T follicular helper cell (primary cell): Measurements from ENCODE around the gene RNU6-9.

Experiments
- DNase-seq: peaks from one replicate; pipeline ENCODE4 v3.0.0-alpha.2; 2020; ENCODE audit warnings: low read depth

The RNU6-9 gene

DNA sequence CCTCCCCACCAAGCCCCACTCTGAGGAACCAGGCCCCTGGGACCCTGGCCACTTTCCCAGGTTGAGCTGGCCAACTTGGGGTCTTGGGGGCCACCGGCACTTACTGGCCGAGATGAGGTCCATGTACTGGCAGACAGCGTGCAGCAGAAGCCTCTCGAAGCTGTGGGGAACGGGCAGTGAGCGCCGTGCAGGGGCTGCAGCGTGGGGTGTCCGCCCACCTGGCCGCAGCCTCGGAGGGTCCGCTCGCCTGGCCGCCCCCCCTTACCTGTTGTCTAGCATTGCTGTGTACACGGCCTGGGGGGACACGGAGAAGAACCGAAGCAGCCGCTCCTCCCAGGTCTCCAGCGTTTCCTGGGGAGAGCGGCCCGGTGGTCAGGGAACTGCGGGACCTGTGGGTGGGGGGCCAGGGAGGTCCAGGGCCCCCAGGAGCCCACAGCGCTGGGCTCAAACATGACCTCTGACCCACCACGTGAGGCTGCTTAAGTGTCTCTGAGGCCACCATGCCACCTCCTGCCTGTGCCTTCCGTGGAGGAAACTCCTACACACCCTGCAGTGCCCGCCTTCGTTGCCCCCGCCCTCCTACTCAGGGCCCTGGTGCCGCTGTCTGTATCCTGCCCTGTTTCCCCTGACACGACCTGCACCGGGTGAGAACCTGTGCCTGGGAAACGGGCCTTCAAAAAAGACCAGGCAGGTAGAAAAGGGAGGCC lies 6.2 kb downstream of the RNU6-9 start:
- DNase-seq = no peak

- DNase-seq = no peak
Observed at GRCh38 chr19:900043-900301, 6.7 kb downstream of the RNU6-9 start.

GRCh38 chr19:900302-901111 lies 7.2 kb downstream of the RNU6-9 start:
- DNase-seq = no peak

GRCh38 chr19:901216-902092 lies 8.2 kb downstream of the RNU6-9 start:
- no peak for DNase-seq

GRCh38 chr19:902093-902370 lies 8.7 kb downstream of the RNU6-9 start:
- no peak for DNase-seq

- no peak for DNase-seq
Observed at GRCh38 chr19:902446-903226, 9.4 kb downstream of the RNU6-9 start.

GRCh38 chr19:903266-903797 lies 10.0 kb downstream of the RNU6-9 start:
- no peak for DNase-seq

DNA sequence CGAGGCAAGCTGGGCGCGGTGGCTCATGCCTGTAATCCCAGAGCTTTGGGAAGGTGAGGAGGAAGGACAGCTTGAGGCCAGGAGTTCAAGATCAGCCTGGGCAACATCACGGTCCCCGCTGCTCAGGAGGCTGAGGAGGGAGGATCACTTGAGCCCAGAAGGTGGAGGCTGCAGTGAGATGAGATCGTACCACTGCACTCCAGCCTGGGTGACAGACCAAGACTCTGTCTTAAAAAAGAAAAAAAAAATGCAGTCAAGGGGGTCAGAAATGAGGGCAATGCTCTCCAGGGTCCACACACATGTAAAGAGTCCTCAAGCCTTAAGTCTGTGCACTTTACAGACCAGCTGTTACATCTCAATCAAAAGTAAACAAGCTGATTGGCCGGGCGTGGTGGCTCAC lies 11.3 kb downstream of the RNU6-9 start:
- DNase-seq = no peak

- no peak for DNase-seq
Observed at GRCh38 chr19:906480-906879, 13.2 kb downstream of the RNU6-9 start.

- no peak for DNase-seq
Observed at GRCh38 chr19:907183-907853, 14.0 kb downstream of the RNU6-9 start.

DNA sequence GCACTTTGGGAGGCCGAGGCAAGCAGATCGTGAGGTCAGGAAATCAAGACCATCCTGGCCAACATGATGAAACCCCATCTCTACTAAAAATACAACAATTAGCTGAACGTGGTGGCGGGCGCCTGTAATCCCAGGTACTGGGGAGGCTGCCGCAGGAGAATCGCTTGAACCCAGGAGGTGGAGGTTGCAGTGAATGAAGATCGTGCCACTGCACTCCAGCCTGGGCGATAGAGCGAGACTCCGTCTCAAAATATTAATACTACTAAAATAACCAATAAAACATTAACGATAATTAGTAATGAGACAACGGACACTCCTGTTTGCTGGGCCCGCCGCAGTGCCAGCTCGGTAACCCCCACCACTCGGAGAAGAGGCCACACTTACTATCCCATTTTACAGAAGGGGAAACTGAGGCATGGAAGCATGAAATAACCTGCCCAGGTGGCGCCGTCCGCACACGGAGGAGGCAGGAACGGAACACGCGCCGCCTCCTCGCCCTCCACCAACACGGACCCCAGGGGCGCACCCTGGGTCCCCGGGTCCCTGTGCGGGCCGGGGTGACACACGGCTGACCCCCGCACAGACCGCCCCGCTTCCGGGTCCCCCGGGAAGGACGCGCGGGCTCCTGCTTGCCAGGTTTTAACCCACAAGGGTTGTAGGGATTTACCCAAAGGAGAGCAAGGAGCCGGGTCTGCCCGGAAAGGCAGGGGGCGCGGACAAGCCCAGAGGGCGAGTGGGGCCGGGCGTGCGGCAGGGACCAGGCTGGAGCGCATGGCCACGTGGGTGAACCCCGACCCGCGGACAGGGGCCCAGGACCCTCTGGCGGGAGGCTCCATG lies 18.1 kb downstream of the RNU6-9 start:
- no peak for DNase-seq

- DNase-seq = no peak
Observed at GRCh38 chr19:912181-913079, 19.1 kb downstream of the RNU6-9 start.

DNA sequence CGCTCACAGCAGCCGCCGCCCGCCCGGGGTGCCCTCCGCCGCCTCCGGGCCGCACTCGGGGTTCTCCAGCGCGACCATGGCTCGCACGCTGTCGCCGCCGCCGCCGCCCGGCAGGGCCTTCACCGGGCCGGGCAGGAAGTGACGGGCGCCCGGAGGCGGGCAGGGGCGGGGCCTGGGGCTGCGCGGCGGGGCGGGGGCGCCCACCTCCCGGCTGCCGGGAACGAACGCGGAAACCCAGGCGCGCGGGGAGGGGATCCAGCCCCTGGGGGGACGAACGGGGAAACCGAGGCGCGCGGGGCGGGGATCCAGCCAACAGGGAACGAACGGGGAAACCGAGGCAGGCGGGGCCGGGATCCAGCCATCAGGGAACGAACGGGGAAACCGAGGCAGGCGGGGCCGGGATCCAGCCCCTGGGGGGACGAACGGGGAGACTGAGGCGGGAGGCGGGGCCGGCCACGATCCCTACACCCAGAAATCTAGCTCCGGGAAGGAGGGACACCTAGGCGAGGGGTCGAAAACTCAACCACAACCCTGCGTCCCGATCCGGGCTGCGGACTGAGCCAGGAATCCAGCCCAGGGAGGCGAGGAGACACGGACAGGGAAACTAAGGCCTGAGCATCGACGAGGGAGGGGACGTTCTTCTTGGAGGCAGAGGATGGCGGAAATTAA lies 19.9 kb downstream of the RNU6-9 start, which contains the start of gene R3HDM4:
TSS of gene R3HDM4 (minus strand) at position 140 of the 669 bp plus-strand sequence. CDS start at position 78, 62 bp downstream.
- DNase-seq = peak; percentile 78

DNA sequence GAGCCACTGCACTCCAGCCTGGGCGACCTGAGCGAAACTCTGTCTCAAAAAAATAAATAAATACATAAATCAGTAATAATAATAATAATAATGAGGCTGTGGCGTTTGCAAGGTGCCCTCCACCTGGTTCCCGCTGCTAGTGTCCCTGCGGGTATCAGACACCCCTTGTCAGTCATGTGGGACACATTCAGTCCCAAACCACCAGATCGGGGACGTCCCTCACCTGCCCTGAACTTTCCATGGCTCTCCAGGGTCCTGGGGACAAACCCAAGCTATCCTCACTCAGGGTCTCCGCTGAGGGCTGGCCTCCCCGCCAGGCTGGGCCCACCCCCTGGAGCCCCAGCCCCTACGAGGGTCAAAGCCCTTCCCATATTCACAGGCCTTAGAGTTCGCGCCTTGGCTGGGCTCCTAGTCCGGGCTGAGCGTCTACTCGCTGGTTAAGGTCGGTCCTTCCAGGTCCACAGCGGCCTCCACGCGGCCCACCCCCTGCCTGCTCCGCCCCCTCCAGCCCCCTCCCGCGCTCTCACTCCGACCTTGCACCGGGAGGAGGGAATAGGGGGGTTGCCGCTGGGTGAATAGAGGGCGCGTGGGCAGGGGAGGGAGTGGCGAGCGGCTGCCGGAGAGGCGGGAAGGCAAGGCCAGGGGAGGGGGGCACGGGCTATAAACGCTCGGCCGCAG lies 23.5 kb downstream of the RNU6-9 start:
- no peak for DNase-seq

DNA sequence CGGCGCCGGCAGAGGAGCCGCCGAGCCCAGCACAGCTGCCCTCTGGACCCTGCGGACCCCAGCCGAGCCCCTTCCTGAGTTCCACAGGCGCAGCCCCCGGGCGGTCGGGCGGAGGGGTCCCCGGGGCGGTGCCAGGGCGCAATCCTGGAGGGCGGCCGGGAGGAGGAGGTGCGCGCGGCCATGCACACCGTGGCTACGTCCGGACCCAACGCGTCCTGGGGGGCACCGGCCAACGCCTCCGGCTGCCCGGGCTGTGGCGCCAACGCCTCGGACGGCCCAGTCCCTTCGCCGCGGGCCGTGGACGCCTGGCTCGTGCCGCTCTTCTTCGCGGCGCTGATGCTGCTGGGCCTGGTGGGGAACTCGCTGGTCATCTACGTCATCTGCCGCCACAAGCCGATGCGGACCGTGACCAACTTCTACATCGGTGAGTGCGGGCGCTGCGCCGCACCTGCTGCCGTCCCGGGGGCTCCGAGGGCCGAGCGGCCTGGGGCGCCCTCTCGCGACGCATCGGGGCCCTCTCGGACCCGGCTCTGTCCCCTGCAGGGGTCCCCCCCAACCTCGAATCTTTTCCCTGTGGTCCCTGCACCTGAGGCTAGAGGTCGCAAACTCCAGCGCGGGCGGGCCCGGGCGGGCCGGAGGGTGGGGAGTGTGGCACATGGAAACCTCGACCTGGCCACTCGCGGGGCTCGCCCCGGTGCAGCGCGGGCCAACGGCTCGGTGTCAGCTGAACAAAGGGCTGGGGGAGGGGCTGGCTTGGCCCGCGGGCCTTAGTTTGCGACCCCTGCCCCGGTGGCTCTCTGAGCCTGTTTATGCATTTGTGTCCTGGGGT lies 24.3 kb downstream of the RNU6-9 start, which contains the start of gene KISS1R:
TSS of gene KISS1R (plus strand) at position 11 of the 829 bp plus-strand sequence. CDS start at position 181, 170 bp downstream.
- DNase-seq = no peak

- no peak for DNase-seq
Observed at GRCh38 chr19:918152-918437, 24.8 kb downstream of the RNU6-9 start.

DNA sequence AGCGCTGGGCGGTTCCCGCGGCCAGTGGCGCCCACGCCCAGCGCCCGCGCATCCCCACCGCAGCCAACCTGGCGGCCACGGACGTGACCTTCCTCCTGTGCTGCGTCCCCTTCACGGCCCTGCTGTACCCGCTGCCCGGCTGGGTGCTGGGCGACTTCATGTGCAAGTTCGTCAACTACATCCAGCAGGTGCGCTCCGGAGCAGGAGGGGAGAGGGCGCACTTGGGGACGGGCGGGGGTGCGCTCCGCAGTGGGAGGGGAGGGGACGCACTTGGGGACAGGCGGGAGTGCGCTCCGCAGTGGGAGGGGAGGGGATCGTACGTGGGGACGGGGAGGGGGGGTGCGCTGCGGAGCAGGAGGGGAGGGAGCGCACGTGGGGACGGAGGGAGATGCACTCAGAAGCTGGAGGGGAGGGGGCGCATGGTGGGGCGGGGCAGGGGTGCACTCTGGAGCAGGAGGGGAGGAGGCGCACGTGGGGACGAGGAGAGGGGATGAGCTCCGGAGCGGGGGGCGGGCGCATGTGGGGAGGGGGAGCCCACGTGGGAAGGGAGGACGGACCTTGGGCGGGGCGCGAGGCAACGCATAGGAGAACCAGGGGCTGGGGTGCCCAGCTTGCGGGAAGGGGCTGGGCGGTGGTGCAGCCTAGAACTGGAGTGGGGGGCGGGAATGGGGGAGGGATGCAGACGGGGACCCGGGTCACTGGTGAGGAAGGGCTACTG lies 25.4 kb downstream of the RNU6-9 start:
- DNase-seq = no peak
